ENCODE results near the gene ICE2. TPM values are rescaled to one million over a fixed set of nuclear protein-coding genes. Genes with fewer than 3 reads are reported as not detected.

The ICE2 gene
- total and polyA plus RNA-seq, 2 of the 8 experiments (the other 6 are each of a cell fraction or from before 2014, with no cell fraction given) = 40.0 to 87.3 TPM

GRCh38 chr15:60385620-60386552, 93.1 kb downstream of the ICE2 start:
- H3K9ac ChIP-seq (replicated peaks in 1 of 4; ENCODE audit: extremely low read depth in 1 of 4, low read depth in 3 of 4, low read length in 3 of 4) = no peak overlapping the region
- no peak overlapping the region for H2BK12ac ChIP-seq (ENCODE audit: low read depth, low read length)
- H3K56ac ChIP-seq (replicated peaks; ENCODE audit: insufficient read length, low read depth, low read length) = no peak overlapping the region
- H2AK5ac ChIP-seq (ENCODE audit: low read depth, low read length) = no peak overlapping the region
- no peak overlapping the region for H3K27ac ChIP-seq (ENCODE audit: low read depth, low read length)
- H3K9me3 ChIP-seq (ENCODE audit: insufficient read depth in 2 of 2, low read depth in 1 of 2, low read length in 1 of 2) = no peaks in the 10 kb centered on the region
- CTCF ChIA-PET (ENCODE audit: partially characterized antibody) = interaction anchor here (2.0 kb wide), 1 partner anchor 26 kb away, joined by 5 read pairs; no protein-coding TSS in a partner anchor
- H2AFZ ChIP-seq (ENCODE audit: low read length) = no peak overlapping the region
- H3K23me2 ChIP-seq (ENCODE audit: low read depth, low read length) = no peaks in the 10 kb centered on the region
- FAIRE-seq (no peak), DNase-seq (ENCODE audit: low read depth in 1 of 2, low spot score in 2 of 2) (no peak)
- H4K5ac ChIP-seq (ENCODE audit: insufficient read length, low read depth, low read length) = no peak overlapping the region
- H4K91ac ChIP-seq (replicated peaks; ENCODE audit: insufficient read length, low read length) = no peak overlapping the region
- POLR2A ChIA-PET (ENCODE audit: partially characterized antibody) = interaction anchor here (0.9 kb wide), 1 partner anchor 11 kb away, joined by 3 read pairs; no protein-coding TSS in a partner anchor
- H3K27me3 ChIP-seq (replicated peaks in 1 of 4; ENCODE audit: control insufficient read depth in 3 of 4, extremely low read depth in 1 of 4, insufficient read depth in 3 of 4, low read length in 3 of 4) = no peaks in the 10 kb centered on the region
- H3K4me3 ChIP-seq (ENCODE audit: extremely low read depth in 1 of 4, insufficient read depth in 2 of 4, low read depth in 3 of 4, low read length in 4 of 4) = no peak overlapping the region
- peaks cover 0 to 32% of the 10 kb centered on the region in 2 experiments; a peak in 2 of 4 replicates for H3K79me2 ChIP-seq (ENCODE audit: control insufficient read depth in 1 of 2, insufficient read depth in 2 of 2, low read length in 2 of 2)
- no peak overlapping the region for H2BK5ac ChIP-seq (ENCODE audit: low read depth, low read length)
- H3K18ac ChIP-seq (ENCODE audit: extremely low read depth, low read length) = no peak overlapping the region
- 93% methylated on average over 7 of the region's 7 CpGs; no CpG with 5 or more reads in 1 of the 2 experiments for WGBS, 2 experiments (ENCODE audit: extremely low coverage in 1 of 2, insufficient coverage in 1 of 2, insufficient read length in 1 of 2, insufficient replicate concordance in 2 of 2, low coverage in 1 of 2, low lambda C conversion rate in 2 of 2, missing lambda C conversion rate in 1 of 2)
- peaks cover 0 to 5% (median 4%) of the 10 kb centered on the region in 4 experiments; a peak in 6 of 7 replicates for H3K4me1 ChIP-seq (replicated peaks in 1 of 4; ENCODE audit: control insufficient read depth in 3 of 4, insufficient read depth in 4 of 4, low read length in 3 of 4)
- no peak overlapping the region for H4K8ac ChIP-seq (ENCODE audit: extremely low read depth, insufficient read depth, low read length)
- H3K79me1 ChIP-seq (ENCODE audit: low read depth, low read length) = 0 out of 2 replicates have a peak, but pooled peaks cover 3% of the 10 kb centered on the region
- H3K4ac ChIP-seq (replicated peaks; ENCODE audit: insufficient read length, low read depth, low read length) = no peak overlapping the region
- H2BK120ac ChIP-seq (replicated peaks; ENCODE audit: low read depth, low read length) = no peak overlapping the region
- no peak overlapping the region for H2BK15ac ChIP-seq (ENCODE audit: low read length)
- H3K14ac ChIP-seq (ENCODE audit: insufficient read length) = no peak overlapping the region
- H3K23ac ChIP-seq (ENCODE audit: insufficient read length) = no peak overlapping the region
- H3K4me2 ChIP-seq (ENCODE audit: insufficient read depth in 1 of 2, low read depth in 2 of 2, low read length in 2 of 2) = no peak overlapping the region
- H2BK20ac ChIP-seq (ENCODE audit: low read length) = no peak overlapping the region
- H4K20me1 ChIP-seq (replicated peaks in 1 of 2; ENCODE audit: control insufficient read depth in 1 of 2, insufficient read depth in 2 of 2, low read length in 2 of 2) = peaks cover 0 to 6% of the 10 kb centered on the region in 2 experiments
- H3K36me3 ChIP-seq (ENCODE audit: control insufficient read depth in 2 of 4, insufficient read depth in 4 of 4, low read length in 3 of 4) = peaks cover 0 to 11% (median 0%) of the 10 kb centered on the region in 4 experiments; a peak in 4 of 8 replicates
- TF ChIP-seq E2F6 (IDR thresholded peaks at IDR 0.05) = no peak
- TF ChIP-seq SUZ12 (IDR thresholded peaks at IDR 0.05; ENCODE audit: low read length) = no peak
- TF ChIP-seq NANOG (IDR thresholded peaks at IDR 0.05; ENCODE audit: insufficient read depth, low read depth, low read length, poor library complexity, severe bottlenecking) = no peak
- no peak for TF ChIP-seq JUN (IDR thresholded peaks at IDR 0.05; ENCODE audit: low read depth, low read length)
- no peak for TF ChIP-seq YY1 (IDR thresholded peaks at IDR 0.05; ENCODE audit: low read depth, low read length)
- TF ChIP-seq TEAD4 (IDR thresholded peaks at IDR 0.05; ENCODE audit: low read depth, low read length) = no peak
- TF ChIP-seq SAP30 (IDR thresholded peaks at IDR 0.05; ENCODE audit: insufficient read depth, insufficient replicate concordance, low read length) = no peak
- TF ChIP-seq NRF1 (IDR thresholded peaks at IDR 0.05; ENCODE audit: low read depth, low read length) = no peak
- TF ChIP-seq BACH1 (IDR thresholded peaks at IDR 0.05; ENCODE audit: low read length) = no peak
- no peak for TF ChIP-seq CBX8 (IDR thresholded peaks at IDR 0.05; ENCODE audit: borderline replicate concordance, low read depth, low read length)
- no peak for TF ChIP-seq HDAC6 (IDR thresholded peaks at IDR 0.05; ENCODE audit: low read depth, low read length)

Measured in H1 (cell line).